Choroid plexus epithelial cell (primary cell): ENCODE results near the gene CBARP.

ENCODE experiments used
- DNase-seq: peaks from one replicate; pipeline ENCODE4 v3.0.0-alpha.2; 2010; ENCODE audit warnings: low read depth
- H3K4me3 ChIP-seq: 2 replicates; pipeline ENCODE4 v1.5.1; 2011; ENCODE audit warnings: low read depth, mild to moderate bottlenecking, control low read depth, low read length, moderate library complexity
- TF ChIP-seq, protein P1 (sequence below): conservative IDR thresholded peaks from 2 replicates; pipeline ENCODE4 v1.5.1; 2011; ENCODE audit warnings: low read depth, mild to moderate bottlenecking, control low read depth, inconsistent platforms, low read length, moderate library complexity

The CBARP gene

DNA sequence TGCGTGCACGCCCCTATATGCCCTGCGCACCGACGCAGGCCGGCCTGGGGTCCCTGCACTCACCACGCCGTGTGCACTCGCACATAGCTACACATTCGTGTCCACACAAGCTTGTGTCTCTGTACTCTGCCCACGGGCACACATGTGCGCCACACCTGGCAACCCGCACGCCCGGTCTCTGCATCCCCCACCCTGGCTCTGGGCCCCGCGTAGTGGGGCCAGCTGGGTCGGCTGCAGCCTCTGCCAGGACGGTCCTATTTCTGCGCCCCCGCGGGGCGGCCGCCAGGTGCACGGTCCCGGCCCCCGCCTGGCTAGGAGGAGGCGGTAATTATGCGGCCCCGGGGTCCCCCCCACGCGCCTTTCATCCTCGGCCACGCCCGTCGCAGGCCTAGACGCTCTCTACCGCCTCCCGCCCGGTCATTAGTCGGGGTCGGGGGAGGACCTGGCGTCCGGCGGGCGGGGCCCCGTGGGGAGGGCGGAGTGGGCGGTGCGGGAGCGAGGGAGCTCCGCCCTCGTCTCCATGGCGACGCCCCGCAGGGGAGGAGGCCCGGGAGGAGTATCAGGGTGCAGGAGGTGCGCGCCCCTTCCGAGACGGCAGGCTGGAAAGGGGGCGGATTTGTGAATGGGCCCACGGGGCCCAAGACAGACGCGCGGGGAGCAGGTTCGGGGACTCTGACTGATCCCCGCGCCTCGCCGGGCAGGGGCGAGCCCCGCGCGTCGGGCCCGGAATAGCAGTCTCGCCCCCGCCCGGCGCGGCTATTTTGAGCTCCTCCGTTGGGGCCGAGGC, 28.5 kb upstream of the CBARP start:
- peak; percentile 80 for DNase-seq
- H3K4me3 ChIP-seq, result peak overlapping the region; percentile 56
- TF ChIP-seq, protein P1, sequence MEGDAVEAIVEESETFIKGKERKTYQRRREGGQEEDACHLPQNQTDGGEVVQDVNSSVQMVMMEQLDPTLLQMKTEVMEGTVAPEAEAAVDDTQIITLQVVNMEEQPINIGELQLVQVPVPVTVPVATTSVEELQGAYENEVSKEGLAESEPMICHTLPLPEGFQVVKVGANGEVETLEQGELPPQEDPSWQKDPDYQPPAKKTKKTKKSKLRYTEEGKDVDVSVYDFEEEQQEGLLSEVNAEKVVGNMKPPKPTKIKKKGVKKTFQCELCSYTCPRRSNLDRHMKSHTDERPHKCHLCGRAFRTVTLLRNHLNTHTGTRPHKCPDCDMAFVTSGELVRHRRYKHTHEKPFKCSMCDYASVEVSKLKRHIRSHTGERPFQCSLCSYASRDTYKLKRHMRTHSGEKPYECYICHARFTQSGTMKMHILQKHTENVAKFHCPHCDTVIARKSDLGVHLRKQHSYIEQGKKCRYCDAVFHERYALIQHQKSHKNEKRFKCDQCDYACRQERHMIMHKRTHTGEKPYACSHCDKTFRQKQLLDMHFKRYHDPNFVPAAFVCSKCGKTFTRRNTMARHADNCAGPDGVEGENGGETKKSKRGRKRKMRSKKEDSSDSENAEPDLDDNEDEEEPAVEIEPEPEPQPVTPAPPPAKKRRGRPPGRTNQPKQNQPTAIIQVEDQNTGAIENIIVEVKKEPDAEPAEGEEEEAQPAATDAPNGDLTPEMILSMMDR, result no peak

DNA sequence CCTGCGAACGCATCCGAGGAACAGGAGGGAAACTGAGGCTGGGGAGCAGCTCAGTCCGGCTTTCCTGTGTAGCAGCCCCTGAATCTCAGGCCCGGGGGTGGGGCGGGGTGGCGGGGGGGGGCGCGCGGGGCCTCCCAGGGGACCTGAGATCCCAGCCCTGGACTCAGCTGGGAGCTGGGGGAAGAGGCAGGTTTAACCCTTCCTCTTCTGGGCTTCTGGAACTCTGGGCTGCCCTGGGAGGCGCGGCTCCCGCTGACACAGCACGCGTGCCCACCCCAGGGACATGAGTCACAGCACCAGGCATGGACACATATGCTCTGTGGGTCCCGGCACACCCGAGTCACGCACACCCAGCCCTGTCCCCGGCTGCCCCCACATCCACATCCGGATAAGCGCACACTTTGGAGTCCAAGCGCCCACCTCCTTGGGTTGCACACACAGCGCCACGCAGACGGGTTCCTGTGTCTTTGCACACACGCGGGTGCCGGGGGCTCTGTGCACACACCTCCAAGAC, 27.9 kb upstream of the CBARP start:
- H3K4me3 ChIP-seq, result peak overlapping the region; percentile 56
- TF ChIP-seq, protein P1, result no peak
- peak; percentile 35 for DNase-seq

DNA sequence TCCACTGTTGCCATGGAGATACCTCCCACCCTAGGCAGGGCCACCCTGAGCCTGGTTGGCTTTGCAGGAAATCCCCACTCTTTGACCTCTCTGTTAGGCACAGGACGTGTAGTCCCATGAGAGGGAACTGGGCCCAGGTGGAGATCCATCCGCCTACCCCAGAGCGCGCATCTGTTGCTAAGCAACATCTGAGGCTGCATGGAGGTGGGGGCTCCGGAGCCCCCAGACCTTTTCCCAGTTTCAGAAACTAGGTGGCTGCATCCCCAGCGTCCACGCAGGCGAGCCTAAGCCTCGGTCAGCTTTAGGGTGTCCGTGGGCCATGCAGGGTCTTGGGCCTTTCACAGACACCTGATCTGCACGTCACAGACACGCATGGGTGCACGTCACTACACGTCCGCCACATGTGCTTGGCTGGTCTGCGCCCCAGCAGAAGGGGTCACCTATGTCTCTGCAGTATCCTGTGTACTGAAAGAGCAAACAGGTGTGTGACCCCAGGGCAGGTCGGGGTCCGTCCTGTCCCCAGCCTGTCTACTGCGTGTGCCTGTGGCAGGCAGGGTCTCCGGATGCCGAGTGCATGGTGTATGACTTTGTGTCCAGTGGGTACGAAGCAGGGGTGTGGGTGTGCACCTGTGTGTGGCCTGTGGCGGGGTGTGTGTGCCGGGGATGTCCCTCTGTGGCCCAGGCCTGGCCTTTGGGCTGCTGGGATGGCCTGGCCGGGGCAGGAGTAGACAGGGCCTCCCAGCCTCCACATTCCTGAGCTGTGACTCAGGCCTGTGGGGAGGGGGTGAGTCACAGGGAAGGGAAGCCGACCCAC, 27.2 kb upstream of the CBARP start:
- DNase-seq, result peak; percentile 84
- TF ChIP-seq, protein P1, result no peak
- H3K4me3 ChIP-seq, result no peak overlapping the region

DNA sequence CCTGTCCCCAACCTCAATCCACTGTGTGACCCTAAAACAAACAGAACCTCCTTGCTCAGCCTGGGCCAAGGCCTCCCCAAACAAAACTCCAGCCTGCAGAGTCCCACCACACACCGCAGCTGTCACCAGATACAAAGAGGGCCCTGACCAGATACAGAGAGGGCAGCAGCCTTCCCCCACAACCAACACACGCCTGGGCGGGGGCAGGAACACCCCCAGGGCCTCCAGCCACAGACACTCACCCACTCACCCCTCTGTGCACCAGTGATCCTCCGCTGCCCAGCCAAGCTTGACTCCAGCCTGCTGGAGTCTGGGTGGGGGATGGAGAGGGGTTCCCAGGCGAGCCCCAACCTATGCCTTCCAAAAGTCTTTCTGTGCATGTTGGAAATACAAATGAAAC, 25.4 kb upstream of the CBARP start:
- no peak for DNase-seq
- no peak overlapping the region for H3K4me3 ChIP-seq
- TF ChIP-seq, protein P1, result no peak

DNA sequence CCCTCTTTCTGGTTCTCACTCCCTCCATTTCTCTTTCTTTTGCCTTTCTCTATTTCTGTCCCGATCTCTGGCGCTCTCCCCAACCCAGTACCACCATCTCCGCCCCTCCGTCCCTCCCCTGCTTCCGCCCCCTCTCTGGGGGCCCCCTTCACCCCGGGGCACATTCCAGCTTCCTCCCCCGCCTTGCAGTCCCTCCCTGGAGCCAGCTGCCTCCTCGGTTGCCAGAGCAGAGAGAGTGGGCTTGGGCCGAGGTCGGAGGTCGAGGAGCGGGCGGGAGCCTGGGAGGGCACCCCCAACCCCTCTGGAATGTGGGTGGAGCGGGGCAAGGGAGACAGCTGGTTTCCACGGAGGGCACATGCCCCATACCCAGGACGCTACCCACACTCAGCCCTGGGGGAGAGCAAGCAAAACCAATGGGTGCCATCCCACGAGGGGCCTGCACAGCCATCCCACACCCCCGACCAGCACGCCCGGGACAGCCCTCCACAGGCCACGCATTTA, 24.9 kb upstream of the CBARP start:
- no peak overlapping the region for H3K4me3 ChIP-seq
- DNase-seq, result no peak
- TF ChIP-seq, protein P1, result no peak

DNA sequence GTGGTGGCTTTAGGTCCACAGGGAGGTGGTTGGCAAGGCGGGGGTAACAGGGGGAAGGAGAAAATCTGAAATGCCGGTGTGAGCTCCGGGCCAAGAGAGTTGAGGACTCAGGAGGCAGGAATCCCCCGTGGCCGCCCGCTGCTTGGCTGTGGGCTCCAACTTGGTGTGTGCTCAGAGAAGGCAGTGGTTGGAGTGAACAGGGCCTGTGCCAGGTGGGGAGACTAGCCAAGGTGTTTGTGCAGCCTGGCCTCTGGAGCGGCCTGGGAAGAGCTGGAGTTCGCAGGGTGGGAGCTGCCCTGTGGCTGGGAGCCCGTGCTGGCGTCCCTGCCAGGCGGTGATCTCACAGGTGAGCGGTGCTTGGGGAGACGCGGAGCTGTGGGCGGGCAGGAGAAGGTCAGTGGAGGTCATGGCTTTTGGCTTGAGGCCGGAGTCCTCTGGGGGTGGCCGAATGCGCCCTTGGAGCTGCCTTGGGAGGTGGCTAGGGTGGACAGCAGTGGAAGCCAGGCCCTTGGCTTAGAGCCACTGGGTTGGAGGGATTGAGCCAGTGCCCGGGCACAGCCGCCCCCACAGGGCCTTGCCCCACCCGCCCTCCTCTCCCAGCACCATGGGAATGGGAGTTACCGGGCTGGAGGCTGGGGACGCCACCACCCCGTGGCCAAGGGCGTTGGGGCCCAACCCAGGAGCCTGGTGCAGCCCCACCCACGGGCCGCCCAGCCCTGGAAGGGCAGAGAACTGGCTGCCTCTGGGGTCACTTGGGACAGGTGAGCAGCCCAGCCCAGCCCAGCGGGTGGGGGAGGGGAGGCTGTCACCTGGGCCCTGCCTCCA, 24.2 kb upstream of the CBARP start:
- no peak for DNase-seq
- peak overlapping the region; percentile 69 for H3K4me3 ChIP-seq
- TF ChIP-seq, protein P1, result no peak
